ENCODE measurements around the gene FBXO46.

DNA sequence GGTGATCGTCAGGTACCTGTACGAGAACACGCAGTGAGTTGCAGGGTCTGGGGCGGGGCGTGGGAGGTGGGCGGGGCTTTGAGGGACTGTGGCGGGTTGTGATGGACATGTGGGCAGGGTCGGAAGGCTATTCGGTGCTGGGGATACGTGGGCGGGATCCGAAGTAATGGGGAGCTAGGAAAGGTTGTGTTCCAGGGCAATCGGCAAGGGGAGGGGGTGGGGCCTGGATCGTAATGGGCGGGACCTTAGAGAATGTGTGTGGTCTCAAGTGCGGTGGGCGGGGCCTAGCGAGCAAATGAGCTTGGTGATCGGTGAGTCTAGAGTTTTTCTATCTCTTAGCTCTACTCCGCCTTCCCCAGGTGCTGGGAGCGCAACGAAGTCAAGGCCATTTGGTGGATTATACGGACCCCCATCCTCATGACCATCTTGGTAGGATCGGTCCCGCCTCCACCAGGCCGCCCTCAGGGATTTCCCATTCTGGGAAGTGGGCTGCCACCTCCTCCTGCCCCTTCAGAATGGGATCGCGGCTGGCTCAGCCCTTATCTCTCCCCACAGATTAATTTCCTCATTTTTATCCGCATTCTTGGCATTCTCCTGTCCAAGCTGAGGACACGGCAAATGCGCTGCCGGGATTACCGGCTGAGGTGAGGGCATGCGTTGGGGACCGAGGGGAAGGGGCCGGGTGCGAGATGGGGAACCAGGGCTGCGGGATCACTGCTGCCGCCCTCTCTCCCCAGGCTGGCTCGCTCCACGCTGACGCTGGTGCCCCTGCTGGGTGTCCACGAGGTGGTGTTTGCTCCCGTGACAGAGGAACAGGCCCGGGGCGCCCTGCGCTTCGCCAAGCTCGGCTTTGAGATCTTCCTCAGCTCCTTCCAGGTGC, 53.1 kb downstream of the FBXO46 start:
- TF ChIP-seq, protein P1, sequence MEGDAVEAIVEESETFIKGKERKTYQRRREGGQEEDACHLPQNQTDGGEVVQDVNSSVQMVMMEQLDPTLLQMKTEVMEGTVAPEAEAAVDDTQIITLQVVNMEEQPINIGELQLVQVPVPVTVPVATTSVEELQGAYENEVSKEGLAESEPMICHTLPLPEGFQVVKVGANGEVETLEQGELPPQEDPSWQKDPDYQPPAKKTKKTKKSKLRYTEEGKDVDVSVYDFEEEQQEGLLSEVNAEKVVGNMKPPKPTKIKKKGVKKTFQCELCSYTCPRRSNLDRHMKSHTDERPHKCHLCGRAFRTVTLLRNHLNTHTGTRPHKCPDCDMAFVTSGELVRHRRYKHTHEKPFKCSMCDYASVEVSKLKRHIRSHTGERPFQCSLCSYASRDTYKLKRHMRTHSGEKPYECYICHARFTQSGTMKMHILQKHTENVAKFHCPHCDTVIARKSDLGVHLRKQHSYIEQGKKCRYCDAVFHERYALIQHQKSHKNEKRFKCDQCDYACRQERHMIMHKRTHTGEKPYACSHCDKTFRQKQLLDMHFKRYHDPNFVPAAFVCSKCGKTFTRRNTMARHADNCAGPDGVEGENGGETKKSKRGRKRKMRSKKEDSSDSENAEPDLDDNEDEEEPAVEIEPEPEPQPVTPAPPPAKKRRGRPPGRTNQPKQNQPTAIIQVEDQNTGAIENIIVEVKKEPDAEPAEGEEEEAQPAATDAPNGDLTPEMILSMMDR (IDR thresholded peaks at IDR 0.05) = no peak
- TF ChIP-seq ZNF121 (CRISPR knock-in tag; IDR thresholded peaks at IDR 0.05) (no peak), ETV6 (CRISPR knock-in tag; IDR thresholded peaks at IDR 0.05) (no peak), NFYB (CRISPR knock-in tag; conservative IDR thresholded peaks at IDR 0.05; ENCODE audit: low read depth) (no peak), CREM (CRISPR knock-in tag; IDR thresholded peaks at IDR 0.05) (no peak), ZNF423 (CRISPR knock-in tag; IDR thresholded peaks at IDR 0.05) (no peak), TCF7 (CRISPR knock-in tag; IDR thresholded peaks at IDR 0.05; ENCODE audit: low read depth) (no peak), ZNF138 (CRISPR knock-in tag; conservative IDR thresholded peaks at IDR 0.05) (no peak)
- TF ChIP-seq, protein P2, sequence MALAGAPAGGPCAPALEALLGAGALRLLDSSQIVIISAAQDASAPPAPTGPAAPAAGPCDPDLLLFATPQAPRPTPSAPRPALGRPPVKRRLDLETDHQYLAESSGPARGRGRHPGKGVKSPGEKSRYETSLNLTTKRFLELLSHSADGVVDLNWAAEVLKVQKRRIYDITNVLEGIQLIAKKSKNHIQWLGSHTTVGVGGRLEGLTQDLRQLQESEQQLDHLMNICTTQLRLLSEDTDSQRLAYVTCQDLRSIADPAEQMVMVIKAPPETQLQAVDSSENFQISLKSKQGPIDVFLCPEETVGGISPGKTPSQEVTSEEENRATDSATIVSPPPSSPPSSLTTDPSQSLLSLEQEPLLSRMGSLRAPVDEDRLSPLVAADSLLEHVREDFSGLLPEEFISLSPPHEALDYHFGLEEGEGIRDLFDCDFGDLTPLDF (CRISPR knock-in tag; IDR thresholded peaks at IDR 0.05) = no peak
- TF ChIP-seq, protein P3, sequence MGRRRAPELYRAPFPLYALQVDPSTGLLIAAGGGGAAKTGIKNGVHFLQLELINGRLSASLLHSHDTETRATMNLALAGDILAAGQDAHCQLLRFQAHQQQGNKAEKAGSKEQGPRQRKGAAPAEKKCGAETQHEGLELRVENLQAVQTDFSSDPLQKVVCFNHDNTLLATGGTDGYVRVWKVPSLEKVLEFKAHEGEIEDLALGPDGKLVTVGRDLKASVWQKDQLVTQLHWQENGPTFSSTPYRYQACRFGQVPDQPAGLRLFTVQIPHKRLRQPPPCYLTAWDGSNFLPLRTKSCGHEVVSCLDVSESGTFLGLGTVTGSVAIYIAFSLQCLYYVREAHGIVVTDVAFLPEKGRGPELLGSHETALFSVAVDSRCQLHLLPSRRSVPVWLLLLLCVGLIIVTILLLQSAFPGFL (CRISPR knock-in tag; IDR thresholded peaks at IDR 0.05; ENCODE audit: borderline replicate concordance) = no peak
- TF ChIP-seq, protein P4, sequence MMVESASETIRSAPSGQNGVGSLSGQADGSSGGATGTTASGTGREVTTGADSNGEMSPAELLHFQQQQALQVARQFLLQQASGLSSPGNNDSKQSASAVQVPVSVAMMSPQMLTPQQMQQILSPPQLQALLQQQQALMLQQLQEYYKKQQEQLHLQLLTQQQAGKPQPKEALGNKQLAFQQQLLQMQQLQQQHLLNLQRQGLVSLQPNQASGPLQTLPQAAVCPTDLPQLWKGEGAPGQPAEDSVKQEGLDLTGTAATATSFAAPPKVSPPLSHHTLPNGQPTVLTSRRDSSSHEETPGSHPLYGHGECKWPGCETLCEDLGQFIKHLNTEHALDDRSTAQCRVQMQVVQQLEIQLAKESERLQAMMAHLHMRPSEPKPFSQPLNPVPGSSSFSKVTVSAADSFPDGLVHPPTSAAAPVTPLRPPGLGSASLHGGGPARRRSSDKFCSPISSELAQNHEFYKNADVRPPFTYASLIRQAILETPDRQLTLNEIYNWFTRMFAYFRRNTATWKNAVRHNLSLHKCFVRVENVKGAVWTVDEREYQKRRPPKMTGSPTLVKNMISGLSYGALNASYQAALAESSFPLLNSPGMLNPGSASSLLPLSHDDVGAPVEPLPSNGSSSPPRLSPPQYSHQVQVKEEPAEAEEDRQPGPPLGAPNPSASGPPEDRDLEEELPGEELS (CRISPR knock-in tag; IDR thresholded peaks at IDR 0.05) = no peak
- TF ChIP-seq, protein P5, sequence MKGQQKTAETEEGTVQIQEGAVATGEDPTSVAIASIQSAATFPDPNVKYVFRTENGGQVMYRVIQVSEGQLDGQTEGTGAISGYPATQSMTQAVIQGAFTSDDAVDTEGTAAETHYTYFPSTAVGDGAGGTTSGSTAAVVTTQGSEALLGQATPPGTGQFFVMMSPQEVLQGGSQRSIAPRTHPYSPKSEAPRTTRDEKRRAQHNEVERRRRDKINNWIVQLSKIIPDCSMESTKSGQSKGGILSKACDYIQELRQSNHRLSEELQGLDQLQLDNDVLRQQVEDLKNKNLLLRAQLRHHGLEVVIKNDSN (CRISPR knock-in tag; IDR thresholded peaks at IDR 0.05) = no peak
- TF ChIP-seq, protein P6, sequence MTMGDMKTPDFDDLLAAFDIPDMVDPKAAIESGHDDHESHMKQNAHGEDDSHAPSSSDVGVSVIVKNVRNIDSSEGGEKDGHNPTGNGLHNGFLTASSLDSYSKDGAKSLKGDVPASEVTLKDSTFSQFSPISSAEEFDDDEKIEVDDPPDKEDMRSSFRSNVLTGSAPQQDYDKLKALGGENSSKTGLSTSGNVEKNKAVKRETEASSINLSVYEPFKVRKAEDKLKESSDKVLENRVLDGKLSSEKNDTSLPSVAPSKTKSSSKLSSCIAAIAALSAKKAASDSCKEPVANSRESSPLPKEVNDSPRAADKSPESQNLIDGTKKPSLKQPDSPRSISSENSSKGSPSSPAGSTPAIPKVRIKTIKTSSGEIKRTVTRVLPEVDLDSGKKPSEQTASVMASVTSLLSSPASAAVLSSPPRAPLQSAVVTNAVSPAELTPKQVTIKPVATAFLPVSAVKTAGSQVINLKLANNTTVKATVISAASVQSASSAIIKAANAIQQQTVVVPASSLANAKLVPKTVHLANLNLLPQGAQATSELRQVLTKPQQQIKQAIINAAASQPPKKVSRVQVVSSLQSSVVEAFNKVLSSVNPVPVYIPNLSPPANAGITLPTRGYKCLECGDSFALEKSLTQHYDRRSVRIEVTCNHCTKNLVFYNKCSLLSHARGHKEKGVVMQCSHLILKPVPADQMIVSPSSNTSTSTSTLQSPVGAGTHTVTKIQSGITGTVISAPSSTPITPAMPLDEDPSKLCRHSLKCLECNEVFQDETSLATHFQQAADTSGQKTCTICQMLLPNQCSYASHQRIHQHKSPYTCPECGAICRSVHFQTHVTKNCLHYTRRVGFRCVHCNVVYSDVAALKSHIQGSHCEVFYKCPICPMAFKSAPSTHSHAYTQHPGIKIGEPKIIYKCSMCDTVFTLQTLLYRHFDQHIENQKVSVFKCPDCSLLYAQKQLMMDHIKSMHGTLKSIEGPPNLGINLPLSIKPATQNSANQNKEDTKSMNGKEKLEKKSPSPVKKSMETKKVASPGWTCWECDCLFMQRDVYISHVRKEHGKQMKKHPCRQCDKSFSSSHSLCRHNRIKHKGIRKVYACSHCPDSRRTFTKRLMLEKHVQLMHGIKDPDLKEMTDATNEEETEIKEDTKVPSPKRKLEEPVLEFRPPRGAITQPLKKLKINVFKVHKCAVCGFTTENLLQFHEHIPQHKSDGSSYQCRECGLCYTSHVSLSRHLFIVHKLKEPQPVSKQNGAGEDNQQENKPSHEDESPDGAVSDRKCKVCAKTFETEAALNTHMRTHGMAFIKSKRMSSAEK (CRISPR knock-in tag; IDR thresholded peaks at IDR 0.05; ENCODE audit: borderline replicate concordance) = no peak
